Astrocyte of the cerebellum (primary cell): ENCODE data around the gene CNTNAP1.

Source experiments
- DNase-seq: peaks from one replicate; pipeline ENCODE4 v3.0.0-alpha.2; 2011; ENCODE audit warnings: low read depth
- H3K4me3 ChIP-seq: 2 replicates; pipeline ENCODE4 v1.5.1; 2011; ENCODE audit warnings: mild to moderate bottlenecking, low read depth, low read length, moderate library complexity
- CTCF ChIP-seq: IDR thresholded peaks from 2 replicates; pipeline ENCODE4 v1.5.1; 2012; ENCODE audit warnings: low read length, low read depth, moderate library complexity, mild to moderate bottlenecking; ENCODE audit errors: missing control alignments
- in situ Hi-C: cut with HindIII; loops from 2 replicates; pipeline ENCODE4 v1.10.0; 2017; ENCODE audit warnings: low sequenced_read_pairs

CNTNAP1 gene

GRCh38 chr17:42744806-42745617, 62.7 kb downstream of the CNTNAP1 start, which contains the start of gene EZH1:
Gene EZH1, minus strand, starts transcription at chr17:42745040. Its CDS starts 16,099 bp downstream, at chr17:42728941.
- TF ChIP-seq CTCF = no peak
- peak within 1 kb of the TSS; percentile 85 for H3K4me3 ChIP-seq
- in situ Hi-C loops = no loop called here
- DNase-seq = peak; percentile 65

GRCh38 chr17:42748202-42748907, 66.0 kb downstream of the CNTNAP1 start:
- H3K4me3 ChIP-seq = no peak overlapping the region
- no peak for TF ChIP-seq CTCF
- in situ Hi-C loops = no loop called here
- DNase-seq = no peak

DNA sequence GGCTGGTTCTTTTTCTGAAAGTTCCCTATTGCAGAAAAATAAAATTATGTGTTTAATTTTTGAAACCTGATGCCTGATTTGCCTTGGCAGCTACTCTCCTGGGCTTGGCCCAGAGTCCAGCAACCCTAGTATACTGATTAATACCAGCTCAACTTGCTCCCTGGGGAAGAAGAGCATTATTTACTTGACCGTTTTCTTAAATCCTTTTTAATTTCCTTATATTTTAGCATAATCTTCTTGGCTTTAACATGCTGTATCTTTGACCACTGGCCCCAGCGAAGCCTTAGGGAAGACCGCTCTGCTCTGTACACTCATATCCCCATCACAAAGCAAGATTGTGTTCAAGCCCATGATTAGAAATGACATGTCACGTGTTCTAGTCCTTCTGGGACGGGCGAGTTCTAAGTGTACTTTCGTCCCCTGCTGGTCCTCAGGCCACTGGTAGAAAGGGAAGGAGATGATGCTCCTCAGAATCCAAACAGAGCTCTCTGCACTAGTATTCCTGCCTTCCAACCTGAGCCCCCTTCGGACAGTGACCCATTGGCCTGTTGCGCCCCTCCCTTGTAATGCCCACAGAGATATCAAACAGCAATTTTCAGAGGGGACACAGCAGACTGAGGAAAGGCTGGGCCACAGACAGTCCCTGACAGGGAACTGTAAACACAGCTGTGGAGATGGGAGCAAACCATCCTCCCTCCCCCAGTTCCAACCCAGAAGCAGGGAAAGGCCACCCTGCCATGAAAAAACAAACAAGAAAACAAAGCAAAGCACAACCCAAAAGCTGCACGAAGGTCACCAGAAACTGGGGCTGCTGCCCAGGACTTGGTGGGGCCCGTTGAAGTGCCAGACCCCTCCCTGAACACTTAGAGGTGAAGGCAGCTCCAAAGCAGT, 66.8 kb downstream of the CNTNAP1 start:
- DNase-seq = no peak
- in situ Hi-C loops = no loop called here

More for the DNA sequence above, 66.8 kb downstream of the CNTNAP1 start:
- H3K4me3 ChIP-seq = no peak overlapping the region
- no peak for TF ChIP-seq CTCF
